GM18909 (cell line): Measurements from ENCODE around the gene DNLZ.

Source experiments
- ATAC-seq: cut with Tn5 transposase; IDR thresholded peaks from one replicate; pipeline ENCODE4 v1.9.1; 2021; ENCODE audit warnings: mild to moderate bottlenecking; ENCODE audit not compliant: unreplicated experiment, poor library complexity

The DNLZ gene

DNA sequence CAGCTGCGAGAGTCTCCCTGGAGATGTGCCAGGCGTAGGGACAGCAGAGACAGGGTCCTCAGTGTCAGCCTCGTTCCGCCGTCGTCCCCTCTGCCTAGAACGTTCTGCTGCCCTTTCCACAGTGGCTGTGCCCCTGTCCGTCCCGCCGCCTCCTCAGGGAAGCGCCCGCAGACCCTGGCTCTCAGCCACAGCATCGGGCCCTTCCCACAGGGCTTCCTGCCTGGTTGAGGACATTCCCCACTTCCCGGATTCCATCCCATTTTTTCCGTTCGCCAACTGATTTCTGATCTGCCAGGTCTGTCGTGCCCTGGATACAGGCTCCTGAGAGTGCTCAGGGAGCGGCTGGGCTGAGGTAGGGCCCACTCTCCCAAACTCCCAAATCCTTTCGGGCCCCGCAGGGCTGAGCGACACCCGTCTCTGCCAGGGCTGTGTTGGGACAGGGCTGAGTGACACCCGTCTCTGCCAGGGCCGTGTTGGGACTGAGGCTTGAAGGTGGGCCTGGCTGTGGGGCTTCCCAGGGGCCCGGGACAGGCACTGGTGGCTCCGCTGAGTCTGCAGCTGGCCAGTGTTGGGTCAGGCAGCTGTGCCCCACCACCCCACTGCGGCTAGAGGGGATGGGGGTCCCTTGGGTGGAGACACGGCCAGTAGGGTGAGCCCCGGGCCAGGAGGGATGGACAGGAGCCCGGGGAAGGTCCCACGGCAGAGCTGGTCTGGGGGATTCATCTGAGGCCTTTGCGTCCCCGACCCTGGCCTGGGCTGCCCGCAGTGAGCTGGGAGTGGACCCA, 15.9 kb downstream of the DNLZ start:
- no peak for ATAC-seq

DNA sequence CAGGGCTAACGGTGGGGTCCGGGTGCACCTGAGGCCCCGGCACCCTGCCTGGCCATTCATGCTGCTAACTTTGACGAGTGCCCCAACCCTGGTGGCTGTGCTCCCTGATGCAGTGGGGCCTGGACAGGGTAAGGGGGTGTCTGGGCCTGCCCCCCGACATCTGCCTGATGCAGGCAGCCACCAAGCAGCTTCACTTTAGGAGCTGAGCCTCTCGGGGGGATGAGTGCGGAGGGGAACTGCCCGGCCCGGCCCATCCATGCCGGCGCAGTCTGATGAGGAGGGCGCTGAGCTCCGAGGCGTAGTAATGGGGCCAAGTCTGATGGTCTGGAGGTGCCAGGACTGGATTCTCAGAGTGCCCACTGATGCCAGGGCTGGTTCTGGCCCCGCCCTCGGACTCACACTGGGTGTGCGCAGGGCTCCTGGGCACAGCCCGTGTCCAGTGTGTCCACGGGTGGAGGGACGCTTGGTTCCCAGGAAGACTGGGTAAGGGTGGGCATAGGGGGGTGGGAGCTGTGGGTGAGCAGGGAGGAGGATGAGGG, 16.5 kb downstream of the DNLZ start:
- no peak for ATAC-seq

DNA sequence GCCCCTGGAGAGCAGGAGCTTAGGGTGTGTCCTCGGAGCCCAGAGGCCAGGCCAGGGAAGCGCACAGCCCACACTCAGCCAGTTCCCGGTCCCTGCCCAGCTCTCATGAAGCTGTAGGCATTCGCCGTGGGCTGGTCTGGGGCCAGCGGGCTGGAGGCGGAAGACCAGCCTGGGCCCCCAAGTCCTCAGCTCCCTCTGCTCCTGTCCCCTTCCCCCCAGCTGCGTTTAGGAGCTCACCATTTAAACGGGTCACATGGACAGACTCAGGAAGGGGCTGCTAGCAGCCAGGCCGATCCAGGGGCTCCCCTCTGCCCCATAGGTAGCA, 17.4 kb downstream of the DNLZ start:
- ATAC-seq, result no peak

DNA sequence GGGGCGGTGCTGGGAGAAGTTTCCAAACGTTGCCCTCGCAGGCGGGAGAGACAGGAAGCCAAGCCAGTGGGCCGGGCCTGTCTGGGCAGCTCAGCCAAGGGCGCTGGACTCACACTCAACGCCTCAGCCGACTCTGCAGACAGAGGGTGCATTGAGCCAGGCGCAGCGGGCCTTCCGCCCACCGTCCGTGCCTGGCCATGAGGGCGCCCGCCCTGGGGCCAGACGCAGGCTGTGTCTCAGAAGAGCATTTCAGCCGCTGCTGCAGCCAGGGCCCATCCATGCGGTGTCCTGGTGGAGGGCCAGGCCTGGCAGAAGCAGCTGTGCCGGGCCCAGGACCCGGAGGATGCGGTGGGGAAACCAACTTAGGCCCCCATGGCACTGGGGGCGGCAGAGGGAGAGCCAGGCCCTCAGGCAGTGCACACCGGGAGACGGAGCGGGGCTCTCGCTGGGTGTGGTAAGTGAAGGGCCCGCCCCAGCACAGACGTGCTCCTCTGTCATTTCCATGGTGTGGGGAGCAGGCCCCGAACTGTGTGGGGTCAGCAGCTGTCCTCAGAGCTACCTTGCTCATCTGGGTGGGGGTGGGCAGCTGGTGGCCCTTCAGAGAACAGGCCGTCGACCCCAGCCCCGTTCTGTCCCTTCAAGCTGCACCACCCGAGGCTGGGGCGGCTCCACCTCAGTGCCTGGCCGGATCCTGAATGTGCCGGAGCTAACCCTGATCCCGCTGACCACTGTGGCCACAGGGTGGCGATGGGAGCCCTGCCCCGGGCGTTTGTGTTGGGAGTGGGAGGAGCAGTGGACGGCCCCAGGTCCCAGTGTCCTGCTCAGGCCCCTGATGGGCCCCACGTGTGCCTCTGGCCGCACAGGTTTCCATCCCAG, 18.0 kb downstream of the DNLZ start:
- no peak for ATAC-seq

DNA sequence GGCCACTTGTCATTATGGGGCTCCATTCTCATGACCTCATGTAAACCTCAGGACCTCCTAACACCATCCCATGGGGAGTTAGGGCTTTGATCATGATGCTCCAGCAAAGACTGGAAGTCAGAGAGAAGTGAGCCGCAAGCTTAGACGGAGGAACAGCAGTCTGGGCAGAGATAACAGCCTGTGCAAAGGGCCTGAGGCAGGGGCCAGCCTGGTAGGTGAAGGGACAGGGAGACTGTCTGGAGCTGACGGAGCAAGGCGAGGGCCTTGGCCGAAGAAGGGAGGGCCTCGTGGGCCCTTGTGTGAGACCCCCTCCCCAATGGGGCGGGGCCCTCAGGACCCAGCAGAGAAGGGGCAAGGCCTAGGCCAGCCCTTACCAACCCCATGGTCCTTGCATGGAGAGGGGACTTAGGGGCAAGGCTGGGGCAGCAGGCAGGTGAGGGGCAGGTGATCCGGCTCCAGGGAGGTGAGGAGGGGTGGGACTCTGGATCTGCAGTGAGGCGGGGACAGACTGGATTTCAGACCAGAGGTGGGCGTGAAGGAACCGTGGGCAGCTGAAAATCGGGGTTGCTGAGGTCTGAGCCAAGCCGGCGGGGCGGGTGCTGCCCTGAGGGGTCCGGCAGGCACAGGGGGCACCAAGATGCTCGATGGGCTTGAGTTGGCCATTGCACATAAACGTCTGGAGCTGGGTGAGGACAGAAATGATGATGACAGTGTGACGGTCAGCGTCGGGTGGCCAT, 18.8 kb downstream of the DNLZ start:
- ATAC-seq, result no peak

DNA sequence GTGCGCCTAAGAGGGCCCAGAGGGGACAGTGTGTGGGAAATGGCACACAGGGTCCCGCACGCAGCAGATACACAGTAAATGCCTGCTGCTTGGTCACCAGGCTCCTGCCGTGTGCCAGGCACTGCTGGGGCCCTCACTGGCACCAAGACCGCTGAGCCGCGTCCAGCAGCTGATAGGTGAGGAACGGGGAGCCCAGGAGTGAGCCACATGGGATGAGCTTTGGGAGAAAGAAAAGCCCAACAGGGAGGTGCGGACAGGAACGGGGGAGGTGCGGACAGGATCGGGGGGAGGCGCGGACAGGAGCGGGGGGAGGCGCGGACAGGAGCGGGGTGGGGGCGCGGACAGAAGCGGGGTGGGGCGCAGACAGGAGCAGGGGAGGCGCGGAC, 19.7 kb downstream of the DNLZ start:
- no peak for ATAC-seq

DNA sequence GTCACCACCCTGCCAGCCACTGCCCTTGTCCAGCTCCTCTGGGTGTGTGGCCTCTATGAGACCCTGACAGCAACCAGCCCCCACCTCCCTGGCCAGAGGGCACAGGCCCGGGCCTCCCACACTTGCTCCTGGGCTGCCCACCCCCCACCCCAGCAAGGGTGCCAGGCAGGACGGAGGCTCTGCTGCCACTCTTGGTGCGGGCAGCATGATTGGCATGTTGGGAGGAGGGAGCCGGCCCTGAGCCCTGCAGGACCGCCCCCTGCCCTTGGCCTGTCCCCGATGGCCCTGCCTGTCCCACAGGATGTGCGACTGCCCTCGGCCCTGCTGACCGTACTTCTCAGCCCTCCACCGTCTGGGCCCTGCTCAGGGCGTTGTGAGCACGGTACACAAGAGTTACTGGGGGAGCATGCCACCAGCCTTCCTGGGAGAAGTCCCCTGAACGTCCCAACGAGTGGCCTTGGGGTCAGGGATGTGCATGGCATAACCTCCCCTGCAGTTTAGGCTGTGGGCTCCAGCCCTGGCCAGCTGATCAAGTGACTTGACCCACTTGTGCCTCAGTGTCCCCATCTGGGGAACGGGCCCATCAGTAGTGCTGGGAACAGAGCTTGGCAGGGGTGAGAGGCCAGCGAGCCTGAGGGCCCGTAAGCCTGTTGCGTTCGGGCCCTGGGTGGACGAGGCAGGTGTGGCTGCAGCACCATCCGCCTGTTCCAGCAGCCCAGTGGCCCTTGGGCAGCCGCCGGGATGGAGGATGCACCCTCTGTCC, 20.2 kb downstream of the DNLZ start:
- no peak for ATAC-seq

DNA sequence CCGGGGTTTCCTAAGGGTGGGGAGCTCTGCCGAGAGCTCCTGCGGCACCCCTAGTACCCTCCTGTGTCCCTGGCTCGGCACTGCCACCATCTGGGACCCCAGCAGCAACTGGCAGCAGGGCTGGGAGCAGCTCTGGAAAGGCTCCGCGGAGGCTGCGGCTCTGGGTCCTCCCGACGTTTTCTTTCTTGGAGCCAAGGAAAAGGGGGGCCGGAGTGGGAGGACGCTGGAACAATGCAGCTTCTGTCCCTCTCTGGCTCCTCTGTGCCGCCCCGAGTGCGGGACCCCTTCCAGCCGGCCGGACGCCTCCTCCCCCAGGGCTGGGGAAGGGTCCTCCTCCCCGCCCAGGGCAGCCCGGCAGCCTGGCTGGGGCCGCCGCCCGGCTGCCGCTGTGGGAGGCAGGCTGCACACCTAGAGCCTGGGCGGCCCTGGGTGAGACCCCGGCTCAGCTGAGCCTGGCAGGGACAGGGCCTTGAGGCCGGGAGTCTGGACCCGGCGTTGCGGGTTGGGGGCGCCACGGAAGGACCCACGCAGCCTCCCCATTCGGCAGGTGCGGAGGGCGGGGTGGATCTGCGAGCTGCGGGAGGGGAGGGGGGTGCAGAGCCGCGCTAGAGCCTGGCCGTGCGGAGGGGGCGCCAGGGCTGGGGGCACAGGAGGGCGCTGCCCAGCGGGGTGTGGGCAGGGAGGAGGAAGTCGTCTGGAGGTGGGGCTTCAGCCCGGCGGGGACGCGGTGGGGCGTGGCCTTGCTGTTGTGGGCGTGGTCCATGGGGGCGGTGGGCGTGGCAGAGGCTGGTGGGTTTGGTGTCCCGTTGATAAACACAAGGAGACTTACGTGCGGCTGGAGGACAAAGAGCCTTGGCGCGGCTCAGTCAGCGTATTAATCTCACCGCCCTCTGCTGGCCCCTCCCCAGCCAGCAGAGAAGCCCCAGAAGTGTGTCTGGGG, 21.1 kb downstream of the DNLZ start:
- ATAC-seq, result no peak

DNA sequence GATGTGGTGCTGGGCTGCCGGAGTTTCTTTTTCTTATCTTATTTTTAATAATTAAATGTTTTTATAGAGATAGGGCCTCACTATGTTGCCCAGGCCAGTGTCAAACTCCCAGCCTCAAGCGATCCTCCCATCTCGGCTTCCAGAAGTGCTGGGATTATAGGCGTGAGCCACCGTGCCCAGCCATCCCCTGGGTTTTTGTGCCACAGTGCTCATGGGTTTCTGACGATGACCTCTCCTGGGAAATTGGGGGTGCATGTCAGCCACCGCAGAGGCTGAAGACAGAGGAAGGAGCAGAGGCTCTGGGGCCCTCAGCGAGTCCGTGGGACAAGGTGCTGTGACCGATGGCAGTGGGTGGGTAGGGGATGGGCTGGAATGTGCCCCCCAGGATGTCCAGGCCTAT, 21.8 kb downstream of the DNLZ start:
- no peak for ATAC-seq

DNA sequence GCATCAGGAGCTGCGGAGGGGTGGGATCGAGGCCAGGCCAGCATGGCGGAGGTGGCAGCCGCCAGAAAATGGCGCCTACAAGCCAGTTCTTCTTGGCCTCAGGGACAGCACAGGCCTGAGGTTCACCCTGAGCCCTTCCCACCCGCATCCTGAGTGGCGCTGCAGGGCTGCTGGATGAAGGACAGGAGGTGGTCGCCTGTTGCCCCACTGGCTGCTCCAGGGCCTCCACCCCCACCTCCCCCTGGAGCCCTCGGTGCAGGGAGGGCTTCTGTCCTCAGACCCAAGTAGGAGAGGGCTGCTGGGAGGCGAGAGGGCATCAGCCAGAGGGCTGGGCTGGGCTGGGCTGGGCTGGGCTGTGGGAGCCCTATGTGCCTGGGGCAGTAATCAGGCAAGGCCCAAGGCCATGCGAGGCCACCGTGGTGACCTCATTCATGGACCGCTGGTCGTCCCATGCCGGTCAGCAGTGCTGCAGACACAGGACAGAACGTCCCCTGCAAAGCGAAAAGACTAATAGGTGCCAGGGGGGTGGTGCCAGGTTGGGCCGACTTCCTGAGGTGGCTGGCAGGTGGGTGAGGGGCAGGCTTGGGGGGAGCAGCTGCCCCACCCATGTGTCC, 22.4 kb downstream of the DNLZ start:
- ATAC-seq, result no peak

DNA sequence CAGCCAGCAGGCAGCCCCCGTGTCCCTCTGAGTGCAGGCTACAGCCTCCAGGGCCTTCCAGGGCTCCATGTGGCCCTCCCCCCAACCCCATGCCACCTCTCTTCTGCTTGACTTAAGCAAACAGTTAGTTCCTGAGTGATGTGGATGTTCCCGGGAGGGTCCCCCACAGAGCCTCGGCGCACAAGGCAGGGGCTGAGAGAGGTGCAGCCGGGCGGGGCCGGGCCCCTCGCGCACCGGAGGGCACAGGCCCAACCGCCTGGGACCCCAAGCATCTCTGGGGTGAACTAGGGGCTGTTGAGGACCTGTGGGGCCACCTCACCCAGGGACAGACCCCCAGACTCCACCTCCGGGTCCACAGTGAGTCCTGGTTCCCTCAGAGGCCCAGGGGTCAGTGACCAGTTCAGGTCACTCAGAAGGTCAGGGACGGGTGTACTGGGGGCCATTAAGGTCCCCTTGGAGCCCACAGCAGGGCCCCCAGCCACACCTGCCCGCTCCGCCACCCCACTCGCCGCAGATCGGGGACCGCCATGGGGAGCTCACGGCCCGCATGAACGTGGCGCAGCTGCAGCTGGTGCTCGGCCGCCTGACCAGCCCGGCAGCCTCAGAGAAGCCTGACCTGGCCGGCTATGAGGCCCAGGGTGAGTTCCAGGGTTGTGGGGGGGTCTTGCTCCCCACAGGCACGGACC, 23.0 kb downstream of the DNLZ start:
- no peak for ATAC-seq

DNA sequence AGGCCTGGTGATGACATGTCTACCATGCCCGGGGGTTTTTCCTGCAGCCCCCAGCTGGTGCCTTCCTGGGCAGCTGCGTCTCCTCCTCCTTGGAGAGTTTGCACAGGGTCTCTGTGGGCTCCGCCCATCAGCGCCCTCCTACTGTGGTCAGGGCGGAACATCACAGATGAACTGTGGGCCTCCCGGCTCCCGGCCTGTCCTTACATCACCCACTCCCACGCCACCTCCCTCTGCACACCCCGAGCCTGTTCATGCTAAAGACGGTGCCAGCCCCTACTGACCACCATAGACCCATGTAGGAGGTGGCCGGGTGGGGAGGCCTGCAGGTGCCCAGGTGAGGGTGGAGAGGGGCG, 23.6 kb downstream of the DNLZ start:
- no peak for ATAC-seq

DNA sequence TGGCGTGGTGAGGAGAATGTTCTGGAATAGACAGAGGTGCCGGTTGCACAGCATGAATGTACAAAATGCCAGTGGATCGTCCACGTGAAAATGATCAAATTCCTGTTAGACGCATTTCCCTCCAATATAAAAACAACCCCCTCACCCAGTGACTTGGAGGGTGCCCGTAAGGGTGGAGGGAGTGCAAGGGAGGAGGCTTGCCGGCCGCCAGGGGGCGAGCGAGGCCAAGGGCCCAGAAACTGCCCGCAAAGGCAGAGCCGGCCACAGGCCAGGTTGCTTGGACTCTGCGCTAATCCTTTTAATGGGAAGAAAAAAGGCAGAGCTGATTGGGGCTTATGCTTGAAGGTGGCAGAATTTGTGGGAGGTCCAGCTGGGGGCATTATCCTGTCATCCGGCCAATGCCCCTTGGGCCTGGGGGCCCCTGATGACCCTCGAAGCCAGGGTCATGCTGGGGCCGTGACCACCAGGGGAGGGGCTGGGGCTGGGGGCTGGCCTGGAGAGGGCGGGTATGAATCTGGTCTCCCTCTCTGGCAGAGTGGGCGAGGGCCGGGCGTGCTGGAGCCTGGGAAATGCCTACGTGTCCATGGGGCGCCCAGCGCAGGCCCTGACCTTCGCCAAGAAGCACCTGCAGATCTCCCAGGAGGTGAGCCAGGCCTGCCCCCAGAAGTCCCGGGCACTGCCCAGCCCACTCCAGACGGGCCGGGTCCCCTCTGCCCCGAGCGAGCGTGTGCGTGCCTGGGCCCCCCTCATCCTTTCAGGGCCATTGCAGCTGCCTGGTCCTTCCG, 24.2 kb downstream of the DNLZ start:
- no peak for ATAC-seq

DNA sequence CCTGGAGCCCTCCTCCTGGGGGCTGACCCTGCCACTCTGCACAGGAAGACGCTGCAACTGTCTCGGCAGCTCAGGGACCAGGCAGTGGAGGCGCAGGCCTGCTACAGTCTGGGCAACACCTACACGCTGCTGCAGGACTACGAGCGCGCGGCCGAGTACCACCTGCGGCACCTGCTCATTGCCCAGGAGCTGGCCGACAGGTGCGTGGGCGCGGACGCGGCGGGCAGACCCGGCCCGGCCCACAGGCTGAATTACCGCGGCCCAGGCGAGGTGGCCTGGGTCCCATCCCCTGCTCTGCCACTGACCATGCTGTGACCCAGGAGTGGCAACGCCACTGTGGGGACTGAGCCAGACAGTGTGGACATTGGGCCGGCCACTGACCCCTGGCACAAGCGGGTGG, 25.0 kb downstream of the DNLZ start:
- ATAC-seq, result no peak

DNA sequence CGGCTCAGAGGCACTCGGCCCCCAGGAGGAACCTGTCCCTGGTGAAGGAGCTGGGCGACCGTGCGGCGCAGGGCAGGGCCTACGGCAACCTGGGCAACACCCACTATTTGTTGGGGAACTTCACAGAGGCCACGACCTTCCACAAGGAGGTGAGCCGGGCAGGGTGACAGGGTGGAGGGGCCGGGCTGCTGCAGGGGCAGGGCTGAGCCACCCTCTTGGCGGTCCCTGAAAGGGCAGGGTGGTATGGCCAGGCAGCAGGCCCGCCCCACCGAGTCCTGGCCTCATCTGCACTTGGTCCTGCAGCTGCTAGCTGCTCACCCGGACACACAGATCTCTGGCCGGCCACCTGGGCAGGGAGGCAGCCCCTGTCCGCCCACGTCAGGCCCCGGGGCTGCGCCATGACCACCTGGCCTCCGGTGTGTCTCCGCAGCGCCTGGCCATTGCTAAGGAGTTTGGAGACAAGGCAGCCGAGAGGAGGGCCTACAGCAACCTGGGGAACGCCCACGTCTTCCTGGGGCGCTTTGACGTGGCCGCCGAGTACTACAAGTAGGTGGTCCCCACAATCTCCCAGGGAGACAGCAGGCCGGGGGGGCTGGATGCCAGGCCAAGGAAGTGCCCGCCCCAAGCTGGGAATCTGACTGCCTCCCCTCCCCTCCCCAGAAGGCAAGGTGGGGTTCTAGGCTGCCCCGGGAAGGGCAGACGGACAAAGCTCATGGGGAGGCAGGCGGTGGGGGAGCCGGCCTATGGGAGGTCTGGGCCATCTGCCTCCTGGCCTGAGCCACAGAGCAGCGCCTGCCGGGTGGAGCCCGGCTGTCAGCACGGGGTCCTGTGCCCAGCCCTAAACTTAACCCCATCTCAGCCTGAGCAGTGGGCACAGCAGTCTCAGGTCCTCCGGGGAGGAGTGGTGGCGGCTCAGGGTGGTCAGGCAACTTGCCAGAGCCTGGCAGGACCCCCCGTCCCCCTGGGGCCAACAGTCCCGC, 25.8 kb downstream of the DNLZ start:
- ATAC-seq, result no peak

DNA sequence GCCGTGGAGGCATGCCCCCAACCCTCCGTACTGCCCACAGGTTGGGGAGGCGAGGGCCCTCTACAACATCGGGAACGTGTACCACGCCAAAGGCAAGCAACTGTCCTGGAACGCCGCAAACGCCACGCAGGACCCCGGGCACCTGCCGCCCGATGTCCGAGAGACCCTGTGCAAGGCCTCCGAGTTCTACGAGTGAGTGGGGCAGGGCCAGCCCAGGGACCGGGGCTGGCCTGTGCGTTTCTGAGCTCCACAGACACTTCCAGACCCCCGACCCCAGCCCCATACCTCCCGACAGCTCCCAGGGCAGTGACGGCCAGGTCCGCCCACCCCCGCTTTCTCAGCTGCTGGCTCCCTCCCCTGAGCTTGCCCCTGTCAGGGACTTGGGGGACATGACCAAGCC, 26.7 kb downstream of the DNLZ start:
- ATAC-seq, result no peak
